GM12878 (cell line): ENCODE results near the gene TRAF3.

Source experiments
- DPF2 ChIP-seq: fragments of 450-650 bp; IDR thresholded peaks from 2 replicates; pipeline ENCODE4 v1.6.1; 2017; ENCODE audit warnings: mild to moderate bottlenecking
- NFYA ChIP-seq: IDR thresholded peaks from 2 replicates; pipeline ENCODE4 v1.6.1; 2011; ENCODE audit warnings: low read depth, mild to moderate bottlenecking, low read length, improper control_type of control experiment, borderline replicate concordance
- POLR2A ChIP-seq: IDR thresholded peaks from 2 replicates; pipeline ENCODE4 v1.6.1; 2011; ENCODE audit warnings: low read depth, mild to moderate bottlenecking, low read length
- SMC3 ChIP-seq: IDR thresholded peaks from 2 replicates; pipeline ENCODE4 v1.6.1; 2011; ENCODE audit warnings: low read length, improper control_type of control experiment, borderline replicate concordance
- TCF7 ChIP-seq: IDR thresholded peaks from 2 replicates; pipeline ENCODE4 v1.6.1; 2014; ENCODE audit warnings: antibody characterized with exemption, borderline replicate concordance
- USF1 ChIP-seq: IDR thresholded peaks from 2 replicates; pipeline ENCODE4 v1.6.1; 2011; ENCODE audit warnings: borderline replicate concordance, low read depth, mild to moderate bottlenecking, moderate library complexity, mixed read lengths, low read length; ENCODE audit not compliant: insufficient read depth; ENCODE audit errors: extremely low read length
- ZNF24 ChIP-seq: fragments of 450-650 bp; IDR thresholded peaks from 2 replicates; pipeline ENCODE4 v1.6.1; 2017; ENCODE audit warnings: antibody characterized with exemption, mild to moderate bottlenecking
- TF ChIP-seq, protein P1 (sequence below), 3 experiments: IDR thresholded peaks in 2 of 3; conservative IDR thresholded peaks in 1 of 3; 2 replicates each; pipeline ENCODE4 v1.5.1; 2011; ENCODE audit warnings: low read depth in 3 of 3, low read length in 3 of 3, mild to moderate bottlenecking in 3 of 3, control low read depth in 2 of 3, moderate library complexity in 2 of 3, inconsistent platforms in 1 of 3, mixed read lengths in 1 of 3; ENCODE audit not compliant: control insufficient read depth in 2 of 3, insufficient read depth in 1 of 3; ENCODE audit errors: extremely low read depth in 1 of 3

DNA sequence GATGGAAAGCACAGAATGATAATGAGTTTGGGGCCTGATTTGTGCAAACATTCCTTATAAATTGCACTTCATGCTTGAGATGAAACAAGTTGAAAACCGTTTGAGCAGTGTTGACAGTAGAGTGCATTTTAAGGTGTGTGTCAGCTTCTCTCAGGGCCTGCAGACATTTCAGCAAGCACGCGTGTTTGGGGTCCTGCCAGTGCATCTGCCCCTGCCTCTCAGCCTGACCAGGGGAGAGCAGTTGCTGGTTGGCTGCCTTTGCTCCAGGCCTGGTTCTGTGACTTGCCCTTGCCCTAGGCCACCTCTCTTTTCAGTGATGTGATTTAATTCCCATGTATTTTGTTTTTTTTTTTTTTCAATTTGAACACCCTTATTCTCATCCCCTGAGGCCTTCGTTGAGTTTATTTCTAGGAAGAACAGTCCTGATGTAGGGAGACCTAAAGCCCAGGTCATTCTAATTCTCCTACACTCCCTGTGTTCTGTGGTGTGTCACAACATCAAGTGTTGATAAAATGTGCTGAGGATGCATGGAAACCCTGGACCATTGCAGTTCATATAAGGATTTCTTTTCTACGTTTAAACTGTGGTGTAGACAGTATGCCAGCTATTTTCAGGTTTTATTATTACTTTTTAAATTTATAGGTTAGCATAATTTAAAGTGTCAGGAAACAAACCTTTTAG, 105.1 kb downstream of the TRAF3 start:
- no peak for TF ChIP-seq POLR2A
- TF ChIP-seq SMC3 = no peak
- TF ChIP-seq USF1 = no peak
- TF ChIP-seq, protein P1, sequence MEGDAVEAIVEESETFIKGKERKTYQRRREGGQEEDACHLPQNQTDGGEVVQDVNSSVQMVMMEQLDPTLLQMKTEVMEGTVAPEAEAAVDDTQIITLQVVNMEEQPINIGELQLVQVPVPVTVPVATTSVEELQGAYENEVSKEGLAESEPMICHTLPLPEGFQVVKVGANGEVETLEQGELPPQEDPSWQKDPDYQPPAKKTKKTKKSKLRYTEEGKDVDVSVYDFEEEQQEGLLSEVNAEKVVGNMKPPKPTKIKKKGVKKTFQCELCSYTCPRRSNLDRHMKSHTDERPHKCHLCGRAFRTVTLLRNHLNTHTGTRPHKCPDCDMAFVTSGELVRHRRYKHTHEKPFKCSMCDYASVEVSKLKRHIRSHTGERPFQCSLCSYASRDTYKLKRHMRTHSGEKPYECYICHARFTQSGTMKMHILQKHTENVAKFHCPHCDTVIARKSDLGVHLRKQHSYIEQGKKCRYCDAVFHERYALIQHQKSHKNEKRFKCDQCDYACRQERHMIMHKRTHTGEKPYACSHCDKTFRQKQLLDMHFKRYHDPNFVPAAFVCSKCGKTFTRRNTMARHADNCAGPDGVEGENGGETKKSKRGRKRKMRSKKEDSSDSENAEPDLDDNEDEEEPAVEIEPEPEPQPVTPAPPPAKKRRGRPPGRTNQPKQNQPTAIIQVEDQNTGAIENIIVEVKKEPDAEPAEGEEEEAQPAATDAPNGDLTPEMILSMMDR (IDR thresholded peaks at IDR 0.05 in 2 of 3, conservative IDR thresholded peaks at IDR 0.05 in 1 of 3; ENCODE audit: control insufficient read depth in 2 of 3, extremely low read depth in 1 of 3, insufficient read depth in 1 of 3, low read depth in 3 of 3, low read length in 3 of 3) = no peak
- no peak for TF ChIP-seq DPF2
- TF ChIP-seq NFYA = no peak
- no peak for TF ChIP-seq ZNF24
- TF ChIP-seq TCF7 = no peak
